ENCODE measurements around the gene MYBPC3.

DNA sequence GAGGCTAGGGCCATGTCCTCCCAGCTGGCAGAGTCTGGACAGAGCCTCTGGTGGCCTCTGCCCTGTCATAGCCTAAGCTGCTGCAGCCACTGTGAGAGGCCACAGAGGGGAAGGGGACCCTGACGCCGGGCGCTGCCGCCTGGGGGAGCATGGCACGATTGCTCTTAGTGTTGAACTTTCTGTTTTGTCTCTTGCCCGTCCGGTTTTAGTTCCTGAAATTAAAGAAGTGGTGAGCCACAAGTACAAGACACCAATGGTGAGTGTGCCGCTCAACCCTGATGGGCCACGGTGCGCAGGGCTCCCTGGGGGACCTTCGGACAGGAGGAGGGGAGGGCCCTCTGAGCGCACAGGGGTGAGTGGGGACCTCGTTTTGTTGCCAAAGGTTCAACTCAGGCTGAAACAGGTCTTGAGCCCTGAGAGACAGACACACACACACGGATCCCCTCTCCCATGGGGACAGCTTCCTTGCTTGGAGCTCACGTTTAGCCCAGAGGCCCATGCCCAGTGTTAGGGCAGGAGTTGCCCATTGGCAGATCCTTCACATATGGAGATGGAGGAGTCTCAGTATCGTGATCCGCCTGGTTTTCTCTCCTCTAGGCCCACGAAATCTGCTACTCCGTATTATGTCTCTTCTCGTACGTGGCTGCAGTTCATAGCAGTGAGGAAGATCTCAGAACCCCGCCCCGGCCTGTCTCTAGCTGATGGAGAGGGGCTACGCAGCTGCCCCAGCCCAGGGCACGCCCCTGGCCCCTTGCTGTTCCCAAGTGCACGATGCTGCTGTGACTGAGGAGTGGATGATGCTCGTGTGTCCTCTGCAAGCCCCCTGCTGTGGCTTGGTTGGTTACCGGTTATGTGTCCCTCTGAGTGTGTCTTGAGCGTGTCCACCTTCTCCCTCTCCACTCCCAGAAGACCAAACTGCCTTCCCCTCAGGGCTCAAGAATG is 23.8 kb downstream of the MYBPC3 start:
- TF ChIP-seq CTCF (conservative IDR thresholded peaks at IDR 0.05; ENCODE audit: low read depth in 2 of 2) (no peak), NANOG (IDR thresholded peaks at IDR 0.05; ENCODE audit: borderline replicate concordance) (no peak), EZH2phosphoT487 (IDR thresholded peaks at IDR 0.05; ENCODE audit: unreplicated experiment) (no peak), POLR2AphosphoS5 (IDR thresholded peaks at IDR 0.05; ENCODE audit: low read depth) (no peak), EZH2 (IDR thresholded peaks at IDR 0.05; ENCODE audit: low read depth, unreplicated experiment) (no peak), STAT1 (IDR thresholded peaks at IDR 0.05; ENCODE audit: unreplicated experiment) (no peak), CREB1 (CRISPR knock-in tag; IDR thresholded peaks at IDR 0.05; ENCODE audit: low read depth) (no peak), JUNB (IDR thresholded peaks at IDR 0.05; ENCODE audit: unreplicated experiment) (no peak), ZNF114 (CRISPR knock-in tag; IDR thresholded peaks at IDR 0.05) (no peak), ETS1 (IDR thresholded peaks at IDR 0.05) (no peak)
- TF ChIP-seq, protein P1, sequence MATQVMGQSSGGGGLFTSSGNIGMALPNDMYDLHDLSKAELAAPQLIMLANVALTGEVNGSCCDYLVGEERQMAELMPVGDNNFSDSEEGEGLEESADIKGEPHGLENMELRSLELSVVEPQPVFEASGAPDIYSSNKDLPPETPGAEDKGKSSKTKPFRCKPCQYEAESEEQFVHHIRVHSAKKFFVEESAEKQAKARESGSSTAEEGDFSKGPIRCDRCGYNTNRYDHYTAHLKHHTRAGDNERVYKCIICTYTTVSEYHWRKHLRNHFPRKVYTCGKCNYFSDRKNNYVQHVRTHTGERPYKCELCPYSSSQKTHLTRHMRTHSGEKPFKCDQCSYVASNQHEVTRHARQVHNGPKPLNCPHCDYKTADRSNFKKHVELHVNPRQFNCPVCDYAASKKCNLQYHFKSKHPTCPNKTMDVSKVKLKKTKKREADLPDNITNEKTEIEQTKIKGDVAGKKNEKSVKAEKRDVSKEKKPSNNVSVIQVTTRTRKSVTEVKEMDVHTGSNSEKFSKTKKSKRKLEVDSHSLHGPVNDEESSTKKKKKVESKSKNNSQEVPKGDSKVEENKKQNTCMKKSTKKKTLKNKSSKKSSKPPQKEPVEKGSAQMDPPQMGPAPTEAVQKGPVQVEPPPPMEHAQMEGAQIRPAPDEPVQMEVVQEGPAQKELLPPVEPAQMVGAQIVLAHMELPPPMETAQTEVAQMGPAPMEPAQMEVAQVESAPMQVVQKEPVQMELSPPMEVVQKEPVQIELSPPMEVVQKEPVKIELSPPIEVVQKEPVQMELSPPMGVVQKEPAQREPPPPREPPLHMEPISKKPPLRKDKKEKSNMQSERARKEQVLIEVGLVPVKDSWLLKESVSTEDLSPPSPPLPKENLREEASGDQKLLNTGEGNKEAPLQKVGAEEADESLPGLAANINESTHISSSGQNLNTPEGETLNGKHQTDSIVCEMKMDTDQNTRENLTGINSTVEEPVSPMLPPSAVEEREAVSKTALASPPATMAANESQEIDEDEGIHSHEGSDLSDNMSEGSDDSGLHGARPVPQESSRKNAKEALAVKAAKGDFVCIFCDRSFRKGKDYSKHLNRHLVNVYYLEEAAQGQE (IDR thresholded peaks at IDR 0.05; ENCODE audit: unreplicated experiment) = no peak

All from GM23338 (cell line).